H9 (cell line): Measurements from ENCODE around the gene LTB4R2. TPM values are rescaled to one million over a fixed set of nuclear protein-coding genes. Genes with fewer than 3 reads are reported as not detected.

Experiments
- DNase-seq: peaks from one replicate; pipeline ENCODE4 v3.0.0-alpha.2; 2017
- H2AFZ ChIP-seq: one replicate; pipeline ENCODE4 v1.6.1; 2013; ENCODE audit warnings: mild to moderate bottlenecking, low read length, control low read depth, moderate library complexity
- H2AK5ac ChIP-seq: 2 replicates; pipeline ENCODE4 v1.6.1; 2013; ENCODE audit warnings: low read length, control low read depth, mixed read lengths; ENCODE audit not compliant: insufficient read length
- H2BK120ac ChIP-seq: one replicate; pipeline ENCODE4 v1.6.1; 2013; ENCODE audit warnings: low read depth, mild to moderate bottlenecking, low read length, control low read depth, inconsistent platforms; ENCODE audit not compliant: poor library complexity, severe bottlenecking
- H2BK12ac ChIP-seq: 2 replicates; pipeline ENCODE4 v1.6.1; 2013; ENCODE audit warnings: low read length, control low read depth, mixed read lengths, low read depth; ENCODE audit not compliant: insufficient read length
- H2BK15ac ChIP-seq: 2 replicates; pipeline ENCODE4 v1.6.1; 2013; ENCODE audit warnings: low read depth, low read length, control low read depth
- H2BK20ac ChIP-seq: one replicate; pipeline ENCODE4 v1.6.1; 2013; ENCODE audit warnings: low read depth, mild to moderate bottlenecking, low read length, control low read depth, inconsistent platforms; ENCODE audit not compliant: poor library complexity, severe bottlenecking
- H2BK5ac ChIP-seq: 2 replicates; pipeline ENCODE4 v1.6.1; 2013; ENCODE audit warnings: low read length, control low read depth, mixed read lengths; ENCODE audit not compliant: insufficient read length
- H3K14ac ChIP-seq: 2 replicates; pipeline ENCODE4 v1.6.1; 2013; ENCODE audit warnings: low read length, control low read depth; ENCODE audit not compliant: insufficient read depth
- H3K18ac ChIP-seq: 2 replicates; pipeline ENCODE4 v1.6.1; 2013; ENCODE audit warnings: low read depth, mild to moderate bottlenecking, mixed read lengths, low read length, control low read depth; ENCODE audit not compliant: insufficient read length
- H3K23ac ChIP-seq: 2 replicates; pipeline ENCODE4 v1.6.1; 2013; ENCODE audit warnings: low read length, control low read depth, mixed read lengths, low read depth; ENCODE audit not compliant: insufficient read length
- H3K23me2 ChIP-seq: 2 replicates; pipeline ENCODE4 v1.6.1; 2013; ENCODE audit warnings: low read depth, mild to moderate bottlenecking, mixed read lengths, low read length, control low read depth; ENCODE audit not compliant: insufficient read length, poor library complexity, severe bottlenecking
- H3K27ac ChIP-seq: 2 replicates; pipeline ENCODE4 v1.5.1; 2013; ENCODE audit warnings: low read length, control low read depth, mixed read lengths, low read depth; ENCODE audit not compliant: insufficient read length
- H3K27me3 ChIP-seq: 2 replicates; pipeline ENCODE4 v1.6.1; 2013; ENCODE audit warnings: low read length, control low read depth, inconsistent platforms; ENCODE audit not compliant: insufficient read depth
- H3K4ac ChIP-seq: 2 replicates; pipeline ENCODE4 v1.6.1; 2013; ENCODE audit warnings: low read depth, mild to moderate bottlenecking, control low read depth, inconsistent platforms, low read length, moderate library complexity
- H3K4me1 ChIP-seq: 2 replicates; pipeline ENCODE4 v1.6.1; 2013; ENCODE audit warnings: low read length, control low read depth, inconsistent platforms; ENCODE audit not compliant: insufficient read depth
- H3K4me2 ChIP-seq: 2 replicates; pipeline ENCODE4 v1.6.1; 2013; ENCODE audit warnings: low read length, control low read depth, mixed read lengths; ENCODE audit not compliant: insufficient read length, insufficient read depth
- H3K56ac ChIP-seq: 2 replicates; pipeline ENCODE4 v1.6.1; 2013; ENCODE audit warnings: low read depth, mild to moderate bottlenecking, mixed read lengths, low read length, control low read depth; ENCODE audit not compliant: insufficient read length
- H3K79me1 ChIP-seq: 2 replicates; pipeline ENCODE4 v1.6.1; 2013; ENCODE audit warnings: low read depth, mild to moderate bottlenecking, moderate library complexity, low read length, control low read depth, inconsistent platforms; ENCODE audit not compliant: insufficient read depth, poor library complexity, severe bottlenecking
- H3K79me2 ChIP-seq: 2 replicates; pipeline ENCODE4 v1.6.1; 2013; ENCODE audit warnings: low read length, control low read depth, inconsistent platforms; ENCODE audit not compliant: insufficient read depth
- H3K9ac ChIP-seq: 2 replicates; pipeline ENCODE4 v1.6.1; 2013; ENCODE audit warnings: low read length, control low read depth, mixed read lengths; ENCODE audit not compliant: insufficient read length; ENCODE audit errors: extremely low read depth
- H3K9me3 ChIP-seq: one replicate; pipeline ENCODE4 v1.6.1; 2013; ENCODE audit warnings: low read depth, low read length, inconsistent platforms; ENCODE audit not compliant: control insufficient read depth
- H3T11ph ChIP-seq: one replicate; pipeline ENCODE4 v1.6.1; 2013; ENCODE audit warnings: mild to moderate bottlenecking, low read length, control low read depth, inconsistent platforms
- H4K20me1 ChIP-seq: one replicate; pipeline ENCODE4 v1.6.1; 2013; ENCODE audit not compliant: control insufficient read depth, insufficient read length, insufficient read depth
- H4K5ac ChIP-seq: 2 replicates; pipeline ENCODE4 v1.6.1; 2013; ENCODE audit warnings: low read depth, mild to moderate bottlenecking, mixed read lengths, low read length, control low read depth; ENCODE audit not compliant: insufficient read length
- H4K8ac ChIP-seq: replicated peaks from 2 replicates; pipeline ENCODE4 v1.6.1; 2013; ENCODE audit warnings: low read length, control low read depth, mixed read lengths, low read depth; ENCODE audit not compliant: insufficient read length
- H4K91ac ChIP-seq: 2 replicates; pipeline ENCODE4 v1.6.1; 2013; ENCODE audit warnings: low read depth, mild to moderate bottlenecking, moderate library complexity, mixed read lengths, low read length, control low read depth; ENCODE audit not compliant: insufficient read length
- H3K27ac Mint-ChIP-seq, 3 experiments: 2 replicates in 2 of 3; 3 replicates in 1 of 3; pipeline ENCODE4 v1.8.0; 2020 to 2021; ENCODE audit warnings: mixed read lengths in 3 of 3, mild to moderate bottlenecking in 1 of 3, moderate library complexity in 1 of 3
- H3K27me3 Mint-ChIP-seq: 2 replicates; pipeline ENCODE4 v1.8.0; 2021; ENCODE audit warnings: low read depth, mild to moderate bottlenecking, moderate library complexity, mixed read lengths
- H3K36me3 Mint-ChIP-seq, 3 experiments: 2 replicates in 2 of 3; 3 replicates in 1 of 3; pipeline ENCODE4 v1.8.0; 2020 to 2021; ENCODE audit warnings: low read depth in 3 of 3, mixed read lengths in 3 of 3; ENCODE audit not compliant: insufficient read depth in 1 of 3
- H3K4me1 Mint-ChIP-seq, 2 experiments: 2 replicates each; pipeline ENCODE4 v1.8.0; 2020; ENCODE audit warnings: mixed read lengths in 2 of 2
- H3K4me3 Mint-ChIP-seq, 2 experiments: 2 replicates in 1 of 2; 3 replicates in 1 of 2; pipeline ENCODE4 v1.8.0; 2020 to 2021; ENCODE audit warnings: mild to moderate bottlenecking in 2 of 2, mixed read lengths in 2 of 2, moderate library complexity in 1 of 2
- H3K9me3 Mint-ChIP-seq, 2 experiments: 2 replicates in 1 of 2; 3 replicates in 1 of 2; pipeline ENCODE4 v1.8.0; 2020; ENCODE audit warnings: mild to moderate bottlenecking in 2 of 2, mixed read lengths in 2 of 2, moderate library complexity in 1 of 2
- CTCF ChIP-seq: fragments of 200-600 bp; sonication (generic); conservative IDR thresholded peaks from 3 replicates; pipeline ENCODE4 v1.8.0; 2021; ENCODE audit warnings: antibody characterized with exemption, mild to moderate bottlenecking
- WGBS: extraction: QIAGEN DNeasy Blood & Tissue Kit; methylation state at CpG from one replicate; pipeline ENCODE4 v1.1.7; 2013; ENCODE audit warnings: missing lambda C conversion rate, low lambda C conversion rate, mixed read lengths; ENCODE audit not compliant: insufficient read length; ENCODE audit errors: extremely low coverage; 5-methylcytosine and 5-hydroxymethylcytosine counted together
- total RNA-seq: library from RNA; stranded (reverse); gene quantifications from 2 replicates; pipeline ENCODE4 v1.2.1, GENCODE V29; 2021

Gene LTB4R2
- total RNA-seq, 1 experiment from 2014 or later = 13.4 TPM

GRCh38 chr14:24280797-24281460 is 29.0 kb upstream of the LTB4R2 start:
- Histone ChIP-seq H3K4me2 (no peak overlapping the region), H4K91ac (no peak overlapping the region), H4K20me1 (no peaks in the 10 kb centered on the region), H3T11ph (no peak overlapping the region), H3K9me3 (no peaks in the 10 kb centered on the region), H2BK120ac (no peak overlapping the region), H3K4ac (no peak overlapping the region), H3K23me2 (no peaks in the 10 kb centered on the region), H3K79me1 (no peaks in the 10 kb centered on the region), H3K79me2 (no peaks in the 10 kb centered on the region), H3K27me3 (no peaks in the 10 kb centered on the region), H2BK12ac (no peak overlapping the region), H3K23ac (no peak overlapping the region), H3K4me1 (no peaks in the 10 kb centered on the region), H2BK20ac (no peak overlapping the region), H2BK15ac (no peak overlapping the region), H3K9ac (no peak overlapping the region), H3K18ac (no peak overlapping the region), H3K56ac (no peak overlapping the region), H2AK5ac (no peak overlapping the region), H3K27ac (no peak overlapping the region), H3K14ac (no peak overlapping the region), H4K5ac (no peak overlapping the region), H2AFZ (no peak overlapping the region), H4K8ac (no peak overlapping the region), H2BK5ac (no peak overlapping the region)
- H3K9me3 Mint-ChIP-seq = no peaks in the 10 kb centered on the region
- peak overlapping the region in 1 of 3 experiments; percentile 27; a peak in 2 of 7 replicates for H3K27ac Mint-ChIP-seq
- H3K36me3 Mint-ChIP-seq = no peaks in the 10 kb centered on the region
- no CpG with 5 or more reads among the region's 6 CpGs for WGBS
- peaks cover 2% of the 10 kb centered on the region in 2 experiments; a peak in 1 of 4 replicates for H3K4me1 Mint-ChIP-seq
- H3K27me3 Mint-ChIP-seq = no peaks in the 10 kb centered on the region
- TF ChIP-seq CTCF = no peak
- no peak overlapping the region; a peak in 1 of 5 replicates for H3K4me3 Mint-ChIP-seq
- DNase-seq = no peak
